Pancreas (tissue), 10 donors: ENCODE results near the gene ZC3HAV1L. TPM values are rescaled to one million over a fixed set of nuclear protein-coding genes. Genes with fewer than 3 reads are reported as not detected.

Source experiments
- ATAC-seq, 4 donors: fragments of 200-7000 bp; cut with Tn5 transposase; one replicate each; pipeline versions ENCODE4 v1.8.0 to v1.9.1; 2020; ENCODE audit warnings: mild to moderate bottlenecking in 4 of 4, moderate library complexity in 4 of 4
- DNase-seq, 6 donors: peaks; one replicate each; pipeline ENCODE4 v3.0.0-alpha.2; 2020
- FAIRE-seq: peaks from 2 replicates; lab custom pipeline; 2012; peaks lifted over from hg19 to GRCh38; lab: Jason Lieb, UNC
- H3K27ac ChIP-seq, 4 donors: fragments of 200-600 bp; sonication (generic); 1 replicate in 3 of 4; 2 replicates in 1 of 4; pipeline versions ENCODE4 v1.5.0 to v1.8.0; 2020
- H3K27me3 ChIP-seq, 4 donors: fragments of 200-600 bp; one replicate each; pipeline ENCODE4 v1.8.0; 2021
- H3K36me3 ChIP-seq, 3 donors: fragments of 200-600 bp; sonication (generic) in 1 of 3; one replicate each; pipeline versions ENCODE4 v1.5.0 to v1.8.0; 2020 to 2021
- H3K4me1 ChIP-seq, 3 donors: fragments of 200-600 bp; one replicate each; pipeline ENCODE4 v1.8.0; 2021
- H3K4me3 ChIP-seq, 4 donors: fragments of 200-600 bp; sonication (generic) in 2 of 4; one replicate each; pipeline versions ENCODE4 v1.5.0 to v1.8.0; 2020 to 2021
- H3K9me3 ChIP-seq, 4 donors: fragments of 200-600 bp; one replicate each; pipeline ENCODE4 v1.8.0; 2021
- CTCF ChIP-seq, 4 donors: fragments of 200-600 bp; sonication (generic) in 3 of 4; IDR thresholded peaks; one replicate each; pipeline versions ENCODE4 v1.5.0 to v1.8.0; 2021; ENCODE audit warnings: antibody characterized with exemption in 4 of 4
- WGBS, 2 donors: extraction: QIAGEN DNeasy Blood & Tissue Kit; methylation state at CpG; one replicate each; pipeline ENCODE4 v1.1.7; 2013; 5-methylcytosine and 5-hydroxymethylcytosine counted together
- intact Hi-C, 3 donors: fragments of 100-400 bp; cut with DNase I; formaldehyde crosslinking; loops; one replicate each; pipeline versions ENCODE4 v1.11.1 to v1.14.2; 2022
- polyA plus RNA-seq, 2 donors: library from polyadenylated mRNA; stranded (reverse); fragments of 200-250 nt; gene quantifications; one replicate each; pipeline ENCODE4 v1.2.3, GENCODE V29; 2013
- total RNA-seq, 6 donors: library from RNA; stranded (reverse); fragmentation: NEBNext Ultra II Directional in 4 of 6; extraction: Animal tissue kit (Norgen Biotek cat#: 25700) in 4 of 6; gene quantifications; one replicate each; pipeline versions ENCODE4 v1.2.1 to v1.2.4, GENCODE V29; 2021 to 2023
- donor health status: healthy with polysubstance abuse.
- donor health status: DM: no; HTN: no; CAD: no; lungs with moderate emphysema.
- donor health status: DM: no; HTN: no; CAD: no.
- donor health status: control.
- donor health status: control.
- donor health status: Bipolar disorder and iron deficiency.
- donor health status: DM: yes; HTN: yes; CAD: no.
- donor health status: DM: no; HTN: no; CAD: no.
- donor health status: DM: no; HTN: no; CAD: no.
- donor health status: DM: yes; HTN: yes; CAD: no.

Gene ZC3HAV1L
- total and polyA plus RNA-seq, 8 donors = 0.87 to 5.7 (median 2.0) TPM

- Histone ChIP-seq H3K27me3 (no peaks in the 10 kb centered on the region), H3K36me3 (peaks cover 0 to 6% (median 0%) of the 10 kb centered on the region in 3 donors), H3K9me3 (no peaks in the 10 kb centered on the region), H3K27ac (no peak overlapping the region), H3K4me1 (no peaks in the 10 kb centered on the region), H3K4me3 (no peak overlapping the region)
- intact Hi-C loops = no loop called here
- peak in 1 of 4 donors; percentile 46 for ATAC-seq
- no peak for DNase-seq
- TF ChIP-seq CTCF (IDR thresholded peaks at IDR 0.05) = no peak
- 92 to 93% methylated on average over 5 of the region's 5 CpGs for WGBS, 2 donors
- no peak for FAIRE-seq
Measured at GRCh38 chr7:139044813-139045794, 9.3 kb upstream of the ZC3HAV1L start.

GRCh38 chr7:139043823-139044812 lies 8.3 kb upstream of the ZC3HAV1L start:
- DNase-seq (no peak), ATAC-seq (peak in 1 of 4 donors; percentile 32), FAIRE-seq (no peak)
- Histone ChIP-seq H3K4me3 (no peak overlapping the region), H3K9me3 (no peaks in the 10 kb centered on the region), H3K27me3 (no peaks in the 10 kb centered on the region), H3K27ac (no peak overlapping the region), H3K36me3 (no peaks in the 10 kb centered on the region), H3K4me1 (no peaks in the 10 kb centered on the region)
- no peak for TF ChIP-seq CTCF (IDR thresholded peaks at IDR 0.05)
- intact Hi-C loops = no loop called here
- 83 to 87% methylated on average over 14 of the region's 14 CpGs for whole genome bisulfite sequencing, 2 donors

- no peaks in the 10 kb centered on the region for H3K27me3 ChIP-seq
- ATAC-seq (peak in 3 of 4 donors; percentile 49 to 59 (median 57)), FAIRE-seq (no peak), DNase-seq (no peak)
- no peak overlapping the region for H3K27ac ChIP-seq
- WGBS, 2 donors = 48 to 49% methylated on average over 6 of the region's 6 CpGs
- no peaks in the 10 kb centered on the region for H3K36me3 ChIP-seq
- no peak overlapping the region for H3K4me3 ChIP-seq
- H3K4me1 ChIP-seq = no peaks in the 10 kb centered on the region
- no peaks in the 10 kb centered on the region for H3K9me3 ChIP-seq
- no peak for TF ChIP-seq CTCF (IDR thresholded peaks at IDR 0.05)
- intact Hi-C loops = no loop called here
Measured at GRCh38 chr7:139041378-139042085, 5.7 kb upstream of the ZC3HAV1L start.

- TF ChIP-seq CTCF (IDR thresholded peaks at IDR 0.05) = no peak
- 86 to 93% methylated on average over 2 of the region's 2 CpGs for WGBS, 2 donors
- H3K27ac ChIP-seq = no peak overlapping the region
- ATAC-seq (no peak), DNase-seq (no peak), FAIRE-seq (no peak)
- no peak overlapping the region for H3K4me3 ChIP-seq
- H3K27me3 ChIP-seq = no peaks in the 10 kb centered on the region
- H3K9me3 ChIP-seq = no peaks in the 10 kb centered on the region
- H3K4me1 ChIP-seq = peaks cover 0 to 7% (median 0%) of the 10 kb centered on the region in 3 donors
- intact Hi-C loops = no loop called here
- H3K36me3 ChIP-seq = no peaks in the 10 kb centered on the region
Measured at GRCh38 chr7:139038691-139039090, 2.8 kb upstream of the ZC3HAV1L start.
